ENCODE data around the gene ZBTB1. TPM values are rescaled to one million over a fixed set of nuclear protein-coding genes. Genes with fewer than 3 reads are reported as not detected.

The ZBTB1 gene
- total RNA-seq, 2 donors from 2014 or later = 49.6 to 69.7 TPM

GRCh38 chr14:64572386-64573104, 68.0 kb downstream of the ZBTB1 start:
- DNase-seq (ENCODE audit: low spot score in 2 of 2) (no peak), ATAC-seq (no peak)
- no peaks in the 10 kb centered on the region for H3K36me3 Mint-ChIP-seq
- H3K27ac Mint-ChIP-seq = no peak overlapping the region
- H3K9me3 Mint-ChIP-seq = peaks cover 0 to 3% of the 10 kb centered on the region in 2 donors

GRCh38 chr14:64573109-64573508, 68.5 kb downstream of the ZBTB1 start:
- ATAC-seq (no peak), DNase-seq (ENCODE audit: low spot score in 2 of 2) (no peak)
- Mint-ChIP-seq H3K9me3 (peaks cover 0 to 3% of the 10 kb centered on the region in 2 donors), H3K36me3 (no peaks in the 10 kb centered on the region), H3K27ac (no peak overlapping the region)

Other genes starting within 250 kb of the ZBTB1 start
- under 1 TPM; 0.14 to 0.39 TPM for gene ESR2, start 210.4 kb upstream of the ZBTB1 start, total RNA-seq
- 100 to 1,000 TPM; 194 to 218 TPM for gene MTHFD1, start 116.4 kb upstream of the ZBTB1 start, total RNA-seq
- gene AKAP5, start 39.3 kb upstream of the ZBTB1 start, total RNA-seq = 1 to 10 TPM; 1.4 to 1.8 TPM
- 10 to 100 TPM; 38.1 to 50.7 TPM for gene ZBTB25, start 932 bp upstream of the ZBTB1 start, total RNA-seq
- gene HSPA2, start 36.0 kb downstream of the ZBTB1 start, total RNA-seq = 1 to 10 TPM; 4.1 to 8.2 TPM
- gene PPP1R36, start 45.2 kb downstream of the ZBTB1 start, total RNA-seq = not detected
- 1 to 10 TPM in 1 of 2 donors, under 1 TPM in 1; 0.66 to 1.1 TPM for gene PLEKHG3, start 199.7 kb downstream of the ZBTB1 start, total RNA-seq